Astrocyte of the cerebellum (primary cell): Measurements from ENCODE around the gene RAP1GDS1.

Experiments used
- DNase-seq: peaks from one replicate; pipeline ENCODE4 v3.0.0-alpha.2; 2011; ENCODE audit warnings: low read depth
- H3K4me3 ChIP-seq: 2 replicates; pipeline ENCODE4 v1.5.1; 2011; ENCODE audit warnings: mild to moderate bottlenecking, low read depth, low read length, moderate library complexity
- CTCF ChIP-seq: IDR thresholded peaks from 2 replicates; pipeline ENCODE4 v1.5.1; 2012; ENCODE audit warnings: low read length, low read depth, moderate library complexity, mild to moderate bottlenecking; ENCODE audit errors: missing control alignments
- in situ Hi-C: cut with HindIII; loops from 2 replicates; pipeline ENCODE4 v1.10.0; 2017; ENCODE audit warnings: low sequenced_read_pairs

Gene RAP1GDS1

GRCh38 chr4:98242063-98242462, 19.1 kb upstream of the RAP1GDS1 start:
- H3K4me3 ChIP-seq, result no peak overlapping the region
- DNase-seq, result no peak
- TF ChIP-seq CTCF, result no peak
- in situ Hi-C loops, result no loop called here

- H3K4me3 ChIP-seq, result no peak overlapping the region
- in situ Hi-C loops, result no loop called here
- DNase-seq, result no peak
- TF ChIP-seq CTCF, result no peak
Observed at GRCh38 chr4:98242538-98242937, 18.6 kb upstream of the RAP1GDS1 start.

- no peak for TF ChIP-seq CTCF
- DNase-seq, result no peak
- in situ Hi-C loops, result no loop called here
- H3K4me3 ChIP-seq, result no peak overlapping the region
Observed at GRCh38 chr4:98245226-98245625, 16.0 kb upstream of the RAP1GDS1 start.

GRCh38 chr4:98248934-98249333, 12.2 kb upstream of the RAP1GDS1 start:
- DNase-seq, result no peak
- in situ Hi-C loops, result no loop called here
- no peak overlapping the region for H3K4me3 ChIP-seq
- TF ChIP-seq CTCF, result no peak

GRCh38 chr4:98249831-98250230, 11.4 kb upstream of the RAP1GDS1 start:
- no peak overlapping the region for H3K4me3 ChIP-seq
- no peak for DNase-seq
- in situ Hi-C loops, result no loop called here
- no peak for TF ChIP-seq CTCF

- in situ Hi-C loops, result no loop called here
- DNase-seq, result no peak
- H3K4me3 ChIP-seq, result no peak overlapping the region
- TF ChIP-seq CTCF, result no peak
Observed at GRCh38 chr4:98253499-98253898, 7.7 kb upstream of the RAP1GDS1 start.

GRCh38 chr4:98260047-98260578, 1.1 kb upstream of the RAP1GDS1 start:
- no peak for TF ChIP-seq CTCF
- in situ Hi-C loops, result no loop called here
- peak overlapping the region; percentile 76 for H3K4me3 ChIP-seq
- DNase-seq, result no peak
